Type B pancreatic cell (in vitro differentiated cells): ENCODE data around the gene TRAPPC3. TPM values are rescaled to one million over a fixed set of nuclear protein-coding genes. Genes with fewer than 3 reads are reported as not detected.

Source experiments
- DNase-seq: peaks from one replicate; pipeline ENCODE4 v3.0.0; 2021; ENCODE audit warnings: mixed read lengths; ENCODE audit not compliant: unreplicated experiment; ENCODE audit errors: extremely low spot score
- H3K27ac Mint-ChIP-seq: 2 replicates; pipeline ENCODE4 v1.8.0; 2021; ENCODE audit warnings: mild to moderate bottlenecking, mixed read lengths
- H3K27me3 Mint-ChIP-seq: 2 replicates; pipeline ENCODE4 v1.8.0; 2021; ENCODE audit warnings: mixed read lengths
- H3K36me3 Mint-ChIP-seq: 2 replicates; pipeline ENCODE4 v1.8.0; 2021; ENCODE audit warnings: mixed read lengths
- H3K4me1 Mint-ChIP-seq: one replicate; pipeline ENCODE4 v1.8.0; 2021; ENCODE audit warnings: mixed read lengths; ENCODE audit not compliant: unreplicated experiment
- H3K4me3 Mint-ChIP-seq: 2 replicates; pipeline ENCODE4 v1.8.0; 2021; ENCODE audit warnings: mild to moderate bottlenecking, mixed read lengths
- H3K9me3 Mint-ChIP-seq: 2 replicates; pipeline ENCODE4 v1.8.0; 2021; ENCODE audit warnings: mixed read lengths
- total RNA-seq: library from RNA; stranded (reverse); gene quantifications from 2 replicates; pipeline ENCODE4 v1.2.1, GENCODE V29; 2021; ENCODE audit warnings: low replicate concordance
- TF ChIP-seq, protein P1 (sequence below): fragments of 200-600 bp; sonication (generic); conservative IDR thresholded peaks from 2 replicates; pipeline ENCODE4 v1.5.0; 2021; ENCODE audit warnings: antibody characterized with exemption, mild to moderate bottlenecking

The TRAPPC3 gene
- total RNA-seq, 1 donor from 2014 or later: 63.4 TPM

DNA sequence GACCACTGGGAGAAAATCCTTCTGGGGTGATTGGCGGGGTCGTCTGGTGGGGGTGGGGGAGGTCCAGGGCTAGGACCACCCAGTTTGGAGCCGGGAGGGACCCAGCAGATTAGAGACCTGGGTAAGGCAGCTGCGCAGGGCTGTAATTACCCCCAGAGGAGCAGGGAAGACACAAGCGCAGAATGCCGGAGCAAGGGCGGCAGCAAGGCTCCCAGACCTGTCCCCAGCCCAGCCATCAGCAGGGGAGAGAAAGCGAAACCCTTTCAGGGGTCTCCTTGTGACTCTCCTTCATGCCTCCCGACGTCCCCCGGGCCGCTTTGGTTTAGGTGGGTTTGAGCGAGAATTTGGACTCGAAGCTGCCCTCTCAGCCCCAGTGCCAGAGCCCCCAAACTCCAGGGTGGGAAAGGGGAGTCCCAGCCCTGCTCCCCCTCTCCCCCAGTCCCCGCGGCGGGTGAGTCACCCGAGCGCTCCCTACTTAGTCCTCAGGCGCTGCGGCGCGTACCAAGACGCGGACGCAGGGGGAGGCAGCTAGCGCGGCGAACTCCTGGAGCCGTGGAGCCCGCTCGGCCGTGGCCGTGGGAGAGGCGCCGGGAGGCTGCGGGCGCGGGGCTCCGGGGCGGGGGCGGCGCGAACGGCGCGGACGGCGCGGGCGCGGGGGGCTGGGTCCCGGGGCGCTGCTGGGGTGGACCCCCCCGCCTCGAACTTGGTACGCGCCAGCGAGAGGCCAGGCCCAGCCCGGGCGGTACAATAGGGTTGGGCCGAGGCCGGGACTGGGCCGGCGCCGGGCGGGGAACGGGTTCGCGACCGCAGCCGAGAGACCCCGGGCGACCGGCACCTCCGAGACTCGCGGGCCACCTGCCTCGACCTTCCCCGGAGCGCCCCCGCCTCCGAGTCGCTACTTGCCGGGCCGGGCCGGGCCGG is 6.4 kb upstream of the TRAPPC3 start, which contains the start of gene MAP7D1:
TSS of gene MAP7D1 (plus strand) at position 753 of the 921 bp plus-strand sequence. CDS start 258 bp downstream, outside the sequence.
- Mint-ChIP-seq H3K36me3 (peaks cover 9% of the 10 kb centered on the region), H3K27ac (peak within 1 kb of the TSS; percentile 93), H3K9me3 (no peaks in the 10 kb centered on the region), H3K4me3 (peak within 1 kb of the TSS; percentile 90), H3K4me1 (peaks cover 42% of the 10 kb centered on the region), H3K27me3 (no peaks in the 10 kb centered on the region)
- TF ChIP-seq, protein P1, sequence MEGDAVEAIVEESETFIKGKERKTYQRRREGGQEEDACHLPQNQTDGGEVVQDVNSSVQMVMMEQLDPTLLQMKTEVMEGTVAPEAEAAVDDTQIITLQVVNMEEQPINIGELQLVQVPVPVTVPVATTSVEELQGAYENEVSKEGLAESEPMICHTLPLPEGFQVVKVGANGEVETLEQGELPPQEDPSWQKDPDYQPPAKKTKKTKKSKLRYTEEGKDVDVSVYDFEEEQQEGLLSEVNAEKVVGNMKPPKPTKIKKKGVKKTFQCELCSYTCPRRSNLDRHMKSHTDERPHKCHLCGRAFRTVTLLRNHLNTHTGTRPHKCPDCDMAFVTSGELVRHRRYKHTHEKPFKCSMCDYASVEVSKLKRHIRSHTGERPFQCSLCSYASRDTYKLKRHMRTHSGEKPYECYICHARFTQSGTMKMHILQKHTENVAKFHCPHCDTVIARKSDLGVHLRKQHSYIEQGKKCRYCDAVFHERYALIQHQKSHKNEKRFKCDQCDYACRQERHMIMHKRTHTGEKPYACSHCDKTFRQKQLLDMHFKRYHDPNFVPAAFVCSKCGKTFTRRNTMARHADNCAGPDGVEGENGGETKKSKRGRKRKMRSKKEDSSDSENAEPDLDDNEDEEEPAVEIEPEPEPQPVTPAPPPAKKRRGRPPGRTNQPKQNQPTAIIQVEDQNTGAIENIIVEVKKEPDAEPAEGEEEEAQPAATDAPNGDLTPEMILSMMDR: no peak
- peak; percentile 87 for DNase-seq

DNA sequence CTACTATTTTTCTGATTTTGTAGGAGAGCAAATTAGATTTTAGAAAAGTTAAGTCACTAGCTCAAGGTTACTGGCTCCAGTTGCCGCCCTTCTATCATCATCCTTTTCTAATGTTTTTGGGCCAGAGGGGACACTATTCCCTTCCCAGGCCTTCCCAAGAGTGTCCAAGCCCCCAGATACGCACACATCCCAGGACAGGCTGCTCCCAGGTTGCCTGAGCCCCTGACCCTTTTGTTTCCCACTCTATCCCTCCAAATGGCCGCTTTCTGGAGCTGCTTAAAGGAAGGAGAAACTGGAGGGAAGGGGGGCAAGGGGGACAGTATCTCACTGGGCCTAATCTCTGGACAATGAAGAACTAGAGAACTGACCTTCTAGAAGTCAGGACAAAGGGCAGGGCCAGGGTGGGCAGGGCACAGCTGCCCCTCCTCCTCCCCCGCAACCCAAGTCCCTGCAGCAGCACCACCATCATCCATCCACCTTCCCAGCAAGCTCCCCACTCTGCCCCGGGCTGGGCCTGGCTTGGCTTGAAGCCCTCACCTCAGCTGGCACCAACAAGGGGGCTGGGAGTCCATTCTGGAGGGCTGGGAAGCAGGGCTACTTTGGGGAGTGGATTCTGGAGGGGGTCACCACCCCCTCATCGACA is 5.6 kb upstream of the TRAPPC3 start:
- H3K9me3 Mint-ChIP-seq: no peaks in the 10 kb centered on the region
- H3K4me3 Mint-ChIP-seq: peak overlapping the region; percentile 86
- H3K4me1 Mint-ChIP-seq: peaks cover 46% of the 10 kb centered on the region
- H3K27ac Mint-ChIP-seq: peak overlapping the region; percentile 90
- TF ChIP-seq, protein P1: no peak
- DNase-seq: no peak
- no peaks in the 10 kb centered on the region for H3K27me3 Mint-ChIP-seq
- H3K36me3 Mint-ChIP-seq: peaks cover 9% of the 10 kb centered on the region

DNA sequence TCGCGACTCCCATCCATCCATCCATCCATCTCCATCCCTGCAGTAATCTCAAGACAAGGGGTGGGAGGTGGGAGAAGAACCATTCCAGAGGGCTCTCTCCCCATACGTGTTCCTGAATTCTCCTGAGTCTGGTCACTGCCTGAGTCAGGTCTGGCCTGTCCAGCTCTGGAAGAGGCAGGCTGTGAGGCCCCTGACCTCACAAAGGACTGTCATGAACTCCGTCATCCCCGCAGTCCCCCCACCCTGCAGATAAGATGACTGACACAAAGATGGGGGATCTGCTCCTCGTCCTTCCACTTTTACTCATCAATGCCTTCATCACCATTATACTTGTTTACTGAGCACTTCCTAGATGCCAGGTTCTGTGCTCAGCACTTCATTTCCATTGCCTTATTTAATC is 5.0 kb upstream of the TRAPPC3 start:
- H3K27me3 Mint-ChIP-seq: no peaks in the 10 kb centered on the region
- TF ChIP-seq, protein P1: no peak
- H3K4me3 Mint-ChIP-seq: peak overlapping the region; percentile 86
- peaks cover 46% of the 10 kb centered on the region for H3K4me1 Mint-ChIP-seq
- no peaks in the 10 kb centered on the region for H3K9me3 Mint-ChIP-seq
- peak overlapping the region; percentile 90 for H3K27ac Mint-ChIP-seq
- peaks cover 7% of the 10 kb centered on the region for H3K36me3 Mint-ChIP-seq
- no peak for DNase-seq

DNA sequence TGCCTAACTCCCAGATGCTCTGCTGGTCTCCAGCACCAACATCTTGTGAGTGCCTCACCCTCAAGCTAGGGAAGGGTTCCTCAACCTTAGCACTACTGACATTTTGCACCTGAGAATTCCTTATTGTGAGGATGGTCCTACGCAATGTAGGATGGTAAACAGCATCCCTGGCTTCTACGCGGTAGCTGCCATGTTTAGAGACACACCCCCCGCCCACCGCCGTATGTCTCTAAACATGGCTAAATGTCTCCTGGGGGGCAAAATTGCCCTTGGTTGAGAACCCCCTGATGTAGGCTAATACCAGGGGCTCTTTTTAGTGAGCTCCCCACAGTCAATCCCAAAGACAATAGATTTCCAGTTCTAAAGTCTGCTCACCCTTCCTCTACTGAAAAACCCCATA is 4.2 kb upstream of the TRAPPC3 start:
- TF ChIP-seq, protein P1: no peak
- DNase-seq: no peak
- Mint-ChIP-seq H3K27ac (peak overlapping the region; percentile 74), H3K27me3 (no peaks in the 10 kb centered on the region), H3K4me1 (peaks cover 41% of the 10 kb centered on the region), H3K9me3 (no peaks in the 10 kb centered on the region), H3K36me3 (peaks cover 4% of the 10 kb centered on the region), H3K4me3 (peak overlapping the region; percentile 86)

DNA sequence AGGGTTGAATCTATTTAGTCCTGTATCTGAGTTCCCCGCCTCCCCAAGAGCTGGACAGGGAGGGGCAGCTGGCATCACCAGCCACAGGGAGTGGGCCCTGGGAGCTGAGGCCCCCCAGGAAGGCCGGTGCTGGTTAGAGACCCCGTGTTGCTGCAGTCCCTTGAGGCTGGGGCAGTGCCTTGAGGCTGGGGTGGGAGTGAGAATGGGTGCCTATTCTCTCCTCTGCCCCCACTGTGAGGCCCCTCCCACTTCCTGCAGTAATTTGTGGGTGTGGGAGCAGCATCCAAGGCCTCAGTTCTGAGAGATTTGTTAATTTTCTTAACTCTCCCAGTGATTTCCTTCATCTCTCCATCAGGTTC is 2.5 kb upstream of the TRAPPC3 start:
- no peak overlapping the region for H3K4me3 Mint-ChIP-seq
- peak overlapping the region; percentile 79 for H3K27ac Mint-ChIP-seq
- no peaks in the 10 kb centered on the region for H3K27me3 Mint-ChIP-seq
- peaks cover 34% of the 10 kb centered on the region for H3K4me1 Mint-ChIP-seq
- no peaks in the 10 kb centered on the region for H3K36me3 Mint-ChIP-seq
- no peak for DNase-seq
- H3K9me3 Mint-ChIP-seq: no peaks in the 10 kb centered on the region
- TF ChIP-seq, protein P1: no peak
